Caco-2 (cell line): ENCODE results near the gene SPACDR. TPM values are rescaled to one million over a fixed set of nuclear protein-coding genes. Genes with fewer than 3 reads are reported as not detected.

Experiments
- Bru-seq: library from RNA; stranded (reverse); fragments of 400-500 nt; gene quantifications from one replicate; lab custom pipeline; 2021; lab: Mats Ljungman, UMichigan
- BruChase-seq, 2 experiments: library from RNA; stranded (reverse); fragments of 400-500 nt; gene quantifications; one replicate each; lab custom pipeline; 2021; lab: Mats Ljungman, UMichigan
- BruUV-seq: library from RNA; stranded (reverse); fragments of 400-500 nt; replicated peaks from 2 replicates; lab custom pipeline; 2021; lab: Mats Ljungman, UMichigan
- CTCF ChIA-PET: fragments of 300-600 bp; sonication (Branson Sonifier 250); formaldehyde crosslinking; loops from one replicate; lab custom pipeline; 2022; ENCODE audit warnings: antibody characterized with exemption; lab: Charles Lee
- POLR2A ChIA-PET: fragments of 300-600 bp; sonication (Branson Sonifier 250); formaldehyde crosslinking; loops from one replicate; lab custom pipeline; 2022; ENCODE audit warnings: antibody characterized with exemption; lab: Charles Lee
- DNase-seq, 2 experiments: peaks; one replicate each; pipeline versions ENCODE4 v3.0.0 to v3.0.0-alpha.2; 2020 to 2022
- H3K27me3 ChIP-seq: replicated peaks from 2 replicates; pipeline ENCODE4 v1.6.0; 2011; ENCODE audit warnings: low read length; ENCODE audit not compliant: control insufficient read depth, insufficient read depth
- H3K36me3 ChIP-seq: 2 replicates; pipeline ENCODE4 v1.5.1; 2011; ENCODE audit warnings: low read length; ENCODE audit not compliant: control insufficient read depth, insufficient read depth
- H3K4me1 ChIP-seq: fragments of 250-450 bp; sonication (Bioruptor Pico); 2 replicates; pipeline ENCODE4 v1.5.1; 2020; ENCODE audit warnings: mild to moderate bottlenecking
- H3K4me3 ChIP-seq: 2 replicates; pipeline ENCODE4 v1.5.1; 2011; ENCODE audit warnings: low read depth, mild to moderate bottlenecking, control low read depth, low read length
- H3K9me3 ChIP-seq: fragments of 250-450 bp; sonication (Bioruptor Pico); 2 replicates; pipeline ENCODE4 v1.5.1; 2020; ENCODE audit warnings: mild to moderate bottlenecking, moderate library complexity
- H3K27ac Mint-ChIP-seq: one replicate; pipeline ENCODE4 v1.8.0; 2022; ENCODE audit warnings: mixed read lengths; ENCODE audit not compliant: unreplicated experiment
- H3K27me3 Mint-ChIP-seq: one replicate; pipeline ENCODE4 v1.8.0; 2022; ENCODE audit warnings: mixed read lengths; ENCODE audit not compliant: insufficient read depth, unreplicated experiment
- H3K36me3 Mint-ChIP-seq: one replicate; pipeline ENCODE4 v1.8.0; 2022; ENCODE audit warnings: mild to moderate bottlenecking, mixed read lengths; ENCODE audit not compliant: insufficient read depth, unreplicated experiment
- H3K4me1 Mint-ChIP-seq: one replicate; pipeline ENCODE4 v1.8.0; 2022; ENCODE audit warnings: low read depth, mixed read lengths; ENCODE audit not compliant: unreplicated experiment
- H3K4me3 Mint-ChIP-seq: one replicate; pipeline ENCODE4 v1.8.0; 2022; ENCODE audit warnings: mild to moderate bottlenecking, moderate library complexity, mixed read lengths; ENCODE audit not compliant: unreplicated experiment
- H3K9me3 Mint-ChIP-seq: one replicate; pipeline ENCODE4 v1.8.0; 2022; ENCODE audit warnings: mixed read lengths; ENCODE audit not compliant: unreplicated experiment
- intact Hi-C: fragments of 100-400 bp; cut with micrococcal nuclease; formaldehyde crosslinking; loops from one replicate; pipeline ENCODE4 v1.10.0; 2022; ENCODE audit not compliant: unreplicated experiment
- long read RNA-seq: library from polyadenylated mRNA; stranded (forward); transcript quantifications from one replicate; pipeline ENCODE4 v2.0.0, GENCODE V29; 2022
- total RNA-seq: library from RNA; stranded (reverse); gene quantifications from 2 replicates; pipeline ENCODE4 v1.2.3, GENCODE V29; 2022
- TF ChIP-seq, protein P1 (sequence below), 2 experiments: fragments of 200-600 bp in 1 of 2; IDR thresholded peaks; 1 replicate in 1 of 2; 2 replicates in 1 of 2; pipeline versions ENCODE4 v1.5.1 to v1.8.0; 2011 to 2022; ENCODE audit warnings: antibody characterized with exemption in 1 of 2, control low read depth in 1 of 2, inconsistent platforms in 1 of 2, low read depth in 1 of 2, low read length in 1 of 2, mild to moderate bottlenecking in 1 of 2, moderate library complexity in 1 of 2; ENCODE audit not compliant: insufficient read depth in 1 of 2, severe bottlenecking in 1 of 2, unreplicated experiment in 1 of 2

Gene SPACDR, protein sequence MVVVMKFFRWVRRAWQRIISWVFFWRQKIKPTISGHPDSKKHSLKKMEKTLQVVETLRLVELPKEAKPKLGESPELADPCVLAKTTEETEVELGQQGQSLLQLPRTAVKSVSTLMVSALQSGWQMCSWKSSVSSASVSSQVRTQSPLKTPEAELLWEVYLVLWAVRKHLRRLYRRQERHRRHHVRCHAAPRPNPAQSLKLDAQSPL
- total RNA-seq: 0.41 and 0.84 TPM in 2 replicates
- Bru-seq, nascent RNA: percentile 22 among the genes with signal in this experiment
- percentile 39 among the genes with signal in this experiment for BruChase-seq, experiment 1, labeled RNA remaining after a 2-hour chase
- percentile 30 among the genes with signal in this experiment for BruChase-seq, experiment 2, labeled RNA remaining after a 6-hour chase
- long read RNA-seq: 0 reads

DNA sequence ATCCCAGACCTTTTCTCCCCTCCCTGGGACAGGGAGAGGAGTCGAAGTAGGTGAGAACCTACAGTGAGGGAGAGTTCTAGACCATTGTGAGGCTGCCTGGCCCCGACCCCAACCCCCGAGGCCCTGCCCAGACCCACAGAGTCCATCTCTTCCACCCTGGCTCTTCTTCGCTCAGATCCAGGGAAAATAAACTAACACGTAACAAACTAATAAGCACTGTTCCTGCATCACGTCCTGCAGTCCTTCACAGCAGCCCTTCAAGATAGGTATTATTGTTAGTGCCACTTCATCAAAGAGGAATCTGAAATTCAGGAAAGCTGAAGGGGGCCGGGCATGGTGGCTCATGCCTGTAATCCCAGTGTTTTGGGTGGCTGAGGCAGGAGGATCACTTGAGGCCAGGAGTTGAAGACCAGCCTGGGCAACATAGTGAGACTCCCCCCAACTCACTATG is at the start of gene SPACDR:
Gene SPACDR, minus strand, starts transcription at position 51 of the 451 bp plus-strand sequence. CDS start 235 bp downstream, outside the sequence.
- H3K9me3 Mint-ChIP-seq: no peaks in the 10 kb centered on the region
- CTCF ChIA-PET: interaction anchor here (0.6 to 2.3 kb wide), 3 partner anchors 11 to 95 kb away, joined by 3 to 10 read pairs (median 3); partner anchors contain the start of gene PPP1R35
- no peak for DNase-seq
- POLR2A ChIA-PET: no interaction called here
- intact Hi-C loops: no loop called here
- no peaks in the 10 kb centered on the region for H3K27me3 Mint-ChIP-seq
- H3K27ac Mint-ChIP-seq: no peak within 1 kb of the TSS
- no peak within 1 kb of the TSS for H3K4me3 Mint-ChIP-seq
- no peaks in the 10 kb centered on the region for H3K9me3 ChIP-seq
- no peaks in the 10 kb centered on the region for H3K4me1 Mint-ChIP-seq
- peaks cover 7% of the 10 kb centered on the region for H3K36me3 Mint-ChIP-seq
- TF ChIP-seq, protein P1, sequence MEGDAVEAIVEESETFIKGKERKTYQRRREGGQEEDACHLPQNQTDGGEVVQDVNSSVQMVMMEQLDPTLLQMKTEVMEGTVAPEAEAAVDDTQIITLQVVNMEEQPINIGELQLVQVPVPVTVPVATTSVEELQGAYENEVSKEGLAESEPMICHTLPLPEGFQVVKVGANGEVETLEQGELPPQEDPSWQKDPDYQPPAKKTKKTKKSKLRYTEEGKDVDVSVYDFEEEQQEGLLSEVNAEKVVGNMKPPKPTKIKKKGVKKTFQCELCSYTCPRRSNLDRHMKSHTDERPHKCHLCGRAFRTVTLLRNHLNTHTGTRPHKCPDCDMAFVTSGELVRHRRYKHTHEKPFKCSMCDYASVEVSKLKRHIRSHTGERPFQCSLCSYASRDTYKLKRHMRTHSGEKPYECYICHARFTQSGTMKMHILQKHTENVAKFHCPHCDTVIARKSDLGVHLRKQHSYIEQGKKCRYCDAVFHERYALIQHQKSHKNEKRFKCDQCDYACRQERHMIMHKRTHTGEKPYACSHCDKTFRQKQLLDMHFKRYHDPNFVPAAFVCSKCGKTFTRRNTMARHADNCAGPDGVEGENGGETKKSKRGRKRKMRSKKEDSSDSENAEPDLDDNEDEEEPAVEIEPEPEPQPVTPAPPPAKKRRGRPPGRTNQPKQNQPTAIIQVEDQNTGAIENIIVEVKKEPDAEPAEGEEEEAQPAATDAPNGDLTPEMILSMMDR (IDR thresholded peaks at IDR 0.05; ENCODE audit: insufficient read depth in 1 of 2, low read depth in 1 of 2, low read length in 1 of 2, severe bottlenecking in 1 of 2, unreplicated experiment in 1 of 2): no peak
- H3K36me3 ChIP-seq: no peaks in the 10 kb centered on the region
- no peaks in the 10 kb centered on the region for H3K27me3 ChIP-seq
- BruUV-seq: no TSS peak
- no peak within 1 kb of the TSS for H3K4me3 ChIP-seq
- H3K4me1 ChIP-seq: no peaks in the 10 kb centered on the region

DNA sequence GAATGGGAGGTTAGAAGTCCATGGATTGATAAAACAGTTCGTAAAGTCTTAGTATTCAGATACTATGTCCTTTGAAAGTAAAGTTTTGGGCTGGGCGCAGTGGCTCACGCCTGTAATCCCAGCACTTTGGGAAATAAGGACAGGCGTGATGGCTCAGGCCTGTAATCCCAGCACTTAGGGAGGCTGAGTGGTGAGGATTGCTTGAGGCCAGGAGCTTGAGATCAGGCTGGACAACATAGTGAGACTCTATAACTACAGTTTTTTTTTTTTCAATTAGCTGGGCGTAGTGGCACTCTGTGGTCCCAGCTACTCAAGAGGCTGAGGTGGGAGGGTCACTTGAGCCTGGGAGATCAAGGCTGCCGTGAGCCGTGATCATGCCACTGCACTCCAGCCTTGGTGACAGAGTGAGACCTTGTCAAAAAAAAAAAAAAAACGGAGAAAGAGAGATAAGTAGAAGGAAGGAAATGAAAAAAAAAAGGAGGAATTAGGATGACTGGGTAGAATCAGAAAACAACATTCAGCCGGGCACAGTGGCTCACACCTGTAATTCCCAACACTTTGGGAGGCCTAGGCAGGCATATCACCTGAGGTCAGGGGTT is 49.3 kb upstream of the SPACDR start:
- peaks cover 13% of the 10 kb centered on the region for H3K4me1 ChIP-seq
- Mint-ChIP-seq H3K9me3 (no peaks in the 10 kb centered on the region), H3K4me1 (peaks cover 8% of the 10 kb centered on the region), H3K27me3 (no peaks in the 10 kb centered on the region), H3K4me3 (no peak overlapping the region), H3K27ac (no peak overlapping the region), H3K36me3 (no peaks in the 10 kb centered on the region)
- no peak overlapping the region for H3K4me3 ChIP-seq
- TF ChIP-seq, protein P1 (IDR thresholded peaks at IDR 0.05; ENCODE audit: insufficient read depth in 1 of 2, low read depth in 1 of 2, low read length in 1 of 2, severe bottlenecking in 1 of 2, unreplicated experiment in 1 of 2): no peak
- BruUV-seq: no TSS peak
- no peaks in the 10 kb centered on the region for H3K9me3 ChIP-seq
- H3K36me3 ChIP-seq: no peaks in the 10 kb centered on the region
- ChIA-PET POLR2A (no interaction called here), CTCF (interaction anchor here (0.9 kb wide), 1 partner anchor 48 kb away, joined by 3 read pairs; no protein-coding TSS in a partner anchor)
- no peak for DNase-seq
- no peaks in the 10 kb centered on the region for H3K27me3 ChIP-seq
- intact Hi-C loops: no loop called here

DNA sequence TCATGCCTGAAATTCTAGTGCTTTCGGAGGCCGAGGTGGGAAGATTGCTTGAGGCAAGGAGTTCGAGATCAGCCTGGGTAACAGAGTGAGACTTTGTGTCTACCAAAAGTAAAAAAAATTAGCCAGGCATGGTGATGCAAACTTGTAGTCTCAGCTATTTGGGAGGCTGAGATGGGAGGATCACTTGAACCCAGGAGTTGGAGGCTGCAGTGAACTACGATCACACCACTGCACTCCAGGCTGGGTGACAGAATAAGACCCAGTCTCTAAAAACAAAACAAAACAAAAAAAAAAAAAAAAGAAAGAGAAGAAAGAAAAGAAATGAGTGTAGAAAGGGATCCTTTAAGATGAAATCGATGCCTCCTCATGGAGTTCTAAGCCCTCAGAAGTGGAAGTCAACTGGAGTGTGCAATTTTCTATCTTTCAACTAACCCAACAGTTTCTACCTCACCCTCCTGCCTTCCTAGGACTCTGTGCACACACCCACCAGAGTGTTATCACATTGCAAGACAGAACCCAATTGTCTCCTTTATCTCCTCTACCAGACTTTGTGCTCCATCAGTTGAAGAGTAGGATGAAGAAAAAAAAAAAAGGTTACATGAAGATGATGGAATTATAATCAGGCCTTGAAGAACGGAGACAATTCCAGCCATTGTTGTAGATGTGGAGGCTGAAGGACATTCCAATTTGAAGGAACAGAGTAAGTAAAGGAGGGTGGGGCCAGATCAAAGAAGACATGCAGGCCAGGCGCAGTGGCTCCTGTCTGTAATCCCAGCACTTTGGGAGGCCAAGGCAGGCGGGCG is 46.6 kb upstream of the SPACDR start:
- intact Hi-C loops: no loop called here
- BruUV-seq: no TSS peak
- H3K27me3 Mint-ChIP-seq: no peaks in the 10 kb centered on the region
- TF ChIP-seq, protein P1 (IDR thresholded peaks at IDR 0.05; ENCODE audit: insufficient read depth in 1 of 2, low read depth in 1 of 2, low read length in 1 of 2, severe bottlenecking in 1 of 2, unreplicated experiment in 1 of 2): no peak
- H3K9me3 ChIP-seq: no peaks in the 10 kb centered on the region
- H3K4me3 Mint-ChIP-seq: no peak overlapping the region
- no peak overlapping the region for H3K4me3 ChIP-seq
- no peak for DNase-seq
- peaks cover 7% of the 10 kb centered on the region; the same call in 1 of the 2 replicates for H3K4me1 ChIP-seq
- no peaks in the 10 kb centered on the region for H3K27me3 ChIP-seq
- H3K36me3 Mint-ChIP-seq: no peaks in the 10 kb centered on the region
- H3K9me3 Mint-ChIP-seq: no peaks in the 10 kb centered on the region
- peaks cover 8% of the 10 kb centered on the region for H3K4me1 Mint-ChIP-seq
- H3K27ac Mint-ChIP-seq: peak overlapping the region; percentile 26
- ChIA-PET CTCF (no interaction called here), POLR2A (no interaction called here)
- H3K36me3 ChIP-seq: no peaks in the 10 kb centered on the region
